K562 (cell line): ENCODE measurements around the gene PPP1R14B. TPM values are rescaled to one million over a fixed set of nuclear protein-coding genes. Genes with fewer than 3 reads are reported as not detected.

ENCODE experiments used
- CHD4 ChIP-seq: fragments of 200-600 bp; sonication (generic); IDR thresholded peaks from 3 replicates; pipeline ENCODE4 v1.6.1; 2012; ENCODE audit warnings: low read depth, mild to moderate bottlenecking, mixed read lengths, low read length, inconsistent platforms; ENCODE audit not compliant: insufficient read depth, insufficient replicate concordance, poor library complexity, severe bottlenecking
- GABPB1 ChIP-seq: sonication (generic); formaldehyde crosslinking; IDR thresholded peaks from 2 replicates; pipeline ENCODE4 v1.8.0; 2022; ENCODE audit warnings: mild to moderate bottlenecking, missing genetic modification reagents
- HIVEP1 ChIP-seq: fragments of 250-450 bp; sonication (Bioruptor Pico); IDR thresholded peaks from 2 replicates; pipeline ENCODE4 v1.4.0; 2020; ENCODE audit warnings: mild to moderate bottlenecking
- ILF3 ChIP-seq: fragments of 450-650 bp; IDR thresholded peaks from 2 replicates; pipeline ENCODE4 v1.6.1; 2018; ENCODE audit warnings: antibody characterized with exemption, mild to moderate bottlenecking, moderate library complexity, borderline replicate concordance
- KDM5B ChIP-seq: fragments of 200-600 bp; sonication (generic); IDR thresholded peaks from 2 replicates; pipeline ENCODE4 v1.6.1; 2012; ENCODE audit warnings: low read depth, mild to moderate bottlenecking, moderate library complexity, low read length, control low read depth, inconsistent platforms; ENCODE audit not compliant: insufficient replicate concordance
- MAZ ChIP-seq, 2 experiments: fragments of 450-650 bp in 1 of 2; sonication (generic) in 1 of 2; formaldehyde crosslinking; IDR thresholded peaks in 1 of 2; conservative IDR thresholded peaks in 1 of 2; 2 replicates each; pipeline versions ENCODE4 v1.4.0 to v1.5.0; 2020; ENCODE audit warnings: mild to moderate bottlenecking in 1 of 2, missing genetic modification reagents in 1 of 2
- NCOA4 ChIP-seq: fragments of 450-650 bp; IDR thresholded peaks from 2 replicates; pipeline ENCODE4 v1.6.1; 2018; ENCODE audit warnings: mild to moderate bottlenecking; ENCODE audit not compliant: partially characterized antibody
- NEUROD1 ChIP-seq: fragments of 150-350 bp; IDR thresholded peaks from 2 replicates; pipeline ENCODE4 v1.6.1; 2014; ENCODE audit warnings: borderline replicate concordance, low read length, low read depth; ENCODE audit not compliant: partially characterized antibody
- PPARD ChIP-seq: fragments of 250-450 bp; sonication (Bioruptor Pico); IDR thresholded peaks from 2 replicates; pipeline ENCODE4 v1.8.0; 2022; ENCODE audit warnings: inconsistent platforms, mild to moderate bottlenecking, moderate library complexity
- RBM25 ChIP-seq: fragments of 200-400 bp; formaldehyde crosslinking; IDR thresholded peaks from 2 replicates; pipeline ENCODE4 v1.6.1; 2018; ENCODE audit warnings: low read length, low read depth, moderate library complexity; ENCODE audit not compliant: severe bottlenecking
- ZKSCAN8 ChIP-seq: fragments of 200-800 bp; sonication (Bioruptor generic); IDR thresholded peaks from 2 replicates; pipeline ENCODE4 v1.6.1; 2016; ENCODE audit warnings: missing genetic modification characterization, missing compliant biosample characterization
- ZNF57 ChIP-seq: fragments of 450-650 bp; formaldehyde crosslinking; IDR thresholded peaks from 2 replicates; pipeline ENCODE4 v1.4.0; 2020; ENCODE audit warnings: mild to moderate bottlenecking, moderate library complexity
- ZNF707 ChIP-seq: fragments of 250-450 bp; sonication (Bioruptor Pico); conservative IDR thresholded peaks from 2 replicates; pipeline ENCODE4 v1.8.0; 2022; ENCODE audit warnings: inconsistent platforms, mild to moderate bottlenecking, moderate library complexity
- polyA plus RNA-seq, 8 experiments: library from polyadenylated mRNA; depleted of rRNA in 4 of 8; stranded (reverse) in 5 of 8; unstranded in 3 of 8; fragments of >200 nt; fragmentation: Nextera tagmentation in 2 of 8; fragmentation: Illumina TruSeq in 1 of 8; extraction: Ambion mirVana in 2 of 8; extraction: Trizol in 1 of 8; gene quantifications; 2 replicates each; pipeline versions ENCODE4 v1.2.1 to v1.2.3, GENCODE V29; 2011 to 2014; ENCODE audit warnings: inconsistent platforms in 1 of 8, missing spikeins in 1 of 8
- total RNA-seq, 7 experiments: library from RNA; depleted of rRNA in 6 of 7; stranded (reverse); fragments of >200 nt in 6 of 7; fragmentation: Illumina TruSeq in 2 of 7; extraction: Trizol in 2 of 7; gene quantifications; 2 replicates each; pipeline versions ENCODE4 v1.2.1 to v1.2.3, GENCODE V29; 2011 to 2021; ENCODE audit warnings: low replicate concordance in 1 of 7
- TF ChIP-seq, protein P1 (sequence below): fragments of 250-450 bp; sonication (Bioruptor Pico); IDR thresholded peaks from 2 replicates; pipeline ENCODE4 v1.4.0; 2020; ENCODE audit warnings: mild to moderate bottlenecking, moderate library complexity
- TF ChIP-seq, protein P2 (sequence below): sonication (generic); formaldehyde crosslinking; IDR thresholded peaks from 2 replicates; pipeline ENCODE4 v1.4.0; 2020; ENCODE audit warnings: mild to moderate bottlenecking, missing genetic modification reagents
- TF ChIP-seq, protein P3 (sequence below): fragments of 200-800 bp; sonication (Bioruptor generic); IDR thresholded peaks from 2 replicates; pipeline ENCODE4 v1.6.1; 2016; ENCODE audit warnings: missing genetic modification characterization, missing compliant biosample characterization

PPP1R14B gene
- total and polyA plus RNA-seq, 9 of the 15 experiments (the other 6 are each of a cell fraction or from before 2014, with no cell fraction given) = 7.7 to 566 (median 212) TPM

DNA sequence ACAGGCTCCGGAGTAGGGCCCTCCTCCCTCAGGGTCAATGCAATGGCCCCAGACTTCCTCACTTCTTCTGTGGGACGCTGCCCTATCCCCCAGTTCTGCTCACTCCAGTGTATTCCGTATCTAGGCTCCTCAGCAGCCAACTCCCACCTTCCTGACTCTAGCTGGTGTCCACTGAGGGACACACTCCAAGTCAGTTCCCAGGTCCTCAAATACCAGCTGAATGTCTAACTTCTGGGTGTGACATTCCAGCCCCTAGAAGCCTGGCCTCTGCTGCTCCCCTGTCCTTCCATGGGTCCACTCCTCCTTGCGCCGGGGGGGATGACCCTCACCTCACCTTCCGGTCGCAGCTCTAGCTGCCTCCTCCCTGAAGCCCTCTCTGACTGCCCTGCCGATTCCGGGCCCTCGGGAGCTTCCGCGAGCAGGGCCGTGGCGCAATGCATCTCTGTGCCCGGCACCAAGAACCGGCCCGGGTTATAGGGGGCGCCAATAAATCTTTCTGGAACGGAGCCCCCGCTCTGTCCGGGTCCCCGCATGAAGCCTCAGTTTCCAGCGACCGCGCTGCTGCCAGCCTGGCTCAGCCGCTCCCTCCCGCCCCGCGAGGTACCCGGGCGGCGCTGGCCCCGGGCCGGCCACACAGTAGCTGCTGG lies 22.3 kb upstream of the PPP1R14B start (continued):
- peak; percentile 10 for TF ChIP-seq CHD4
- TF ChIP-seq, protein P1, sequence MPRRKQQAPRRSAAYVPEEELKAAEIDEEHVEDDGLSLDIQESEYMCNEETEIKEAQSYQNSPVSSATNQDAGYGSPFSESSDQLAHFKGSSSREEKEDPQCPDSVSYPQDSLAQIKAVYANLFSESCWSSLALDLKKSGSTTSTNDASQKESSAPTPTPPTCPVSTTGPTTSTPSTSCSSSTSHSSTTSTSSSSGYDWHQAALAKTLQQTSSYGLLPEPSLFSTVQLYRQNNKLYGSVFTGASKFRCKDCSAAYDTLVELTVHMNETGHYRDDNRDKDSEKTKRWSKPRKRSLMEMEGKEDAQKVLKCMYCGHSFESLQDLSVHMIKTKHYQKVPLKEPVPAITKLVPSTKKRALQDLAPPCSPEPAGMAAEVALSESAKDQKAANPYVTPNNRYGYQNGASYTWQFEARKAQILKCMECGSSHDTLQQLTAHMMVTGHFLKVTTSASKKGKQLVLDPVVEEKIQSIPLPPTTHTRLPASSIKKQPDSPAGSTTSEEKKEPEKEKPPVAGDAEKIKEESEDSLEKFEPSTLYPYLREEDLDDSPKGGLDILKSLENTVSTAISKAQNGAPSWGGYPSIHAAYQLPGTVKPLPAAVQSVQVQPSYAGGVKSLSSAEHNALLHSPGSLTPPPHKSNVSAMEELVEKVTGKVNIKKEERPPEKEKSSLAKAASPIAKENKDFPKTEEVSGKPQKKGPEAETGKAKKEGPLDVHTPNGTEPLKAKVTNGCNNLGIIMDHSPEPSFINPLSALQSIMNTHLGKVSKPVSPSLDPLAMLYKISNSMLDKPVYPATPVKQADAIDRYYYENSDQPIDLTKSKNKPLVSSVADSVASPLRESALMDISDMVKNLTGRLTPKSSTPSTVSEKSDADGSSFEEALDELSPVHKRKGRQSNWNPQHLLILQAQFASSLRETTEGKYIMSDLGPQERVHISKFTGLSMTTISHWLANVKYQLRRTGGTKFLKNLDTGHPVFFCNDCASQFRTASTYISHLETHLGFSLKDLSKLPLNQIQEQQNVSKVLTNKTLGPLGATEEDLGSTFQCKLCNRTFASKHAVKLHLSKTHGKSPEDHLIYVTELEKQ = no peak
- no peak for TF ChIP-seq RBM25
- no peak for TF ChIP-seq HIVEP1 (CRISPR knock-in tag)
- TF ChIP-seq GABPB1 (CRISPR knock-in tag) = peak; percentile 51; the same call in 1 of the 2 replicates
- no peak for TF ChIP-seq ZKSCAN8 (CRISPR knock-in tag)
- TF ChIP-seq PPARD = no peak
- TF ChIP-seq KDM5B = peak; percentile 37
- TF ChIP-seq NEUROD1 = no peak
- TF ChIP-seq, protein P2, sequence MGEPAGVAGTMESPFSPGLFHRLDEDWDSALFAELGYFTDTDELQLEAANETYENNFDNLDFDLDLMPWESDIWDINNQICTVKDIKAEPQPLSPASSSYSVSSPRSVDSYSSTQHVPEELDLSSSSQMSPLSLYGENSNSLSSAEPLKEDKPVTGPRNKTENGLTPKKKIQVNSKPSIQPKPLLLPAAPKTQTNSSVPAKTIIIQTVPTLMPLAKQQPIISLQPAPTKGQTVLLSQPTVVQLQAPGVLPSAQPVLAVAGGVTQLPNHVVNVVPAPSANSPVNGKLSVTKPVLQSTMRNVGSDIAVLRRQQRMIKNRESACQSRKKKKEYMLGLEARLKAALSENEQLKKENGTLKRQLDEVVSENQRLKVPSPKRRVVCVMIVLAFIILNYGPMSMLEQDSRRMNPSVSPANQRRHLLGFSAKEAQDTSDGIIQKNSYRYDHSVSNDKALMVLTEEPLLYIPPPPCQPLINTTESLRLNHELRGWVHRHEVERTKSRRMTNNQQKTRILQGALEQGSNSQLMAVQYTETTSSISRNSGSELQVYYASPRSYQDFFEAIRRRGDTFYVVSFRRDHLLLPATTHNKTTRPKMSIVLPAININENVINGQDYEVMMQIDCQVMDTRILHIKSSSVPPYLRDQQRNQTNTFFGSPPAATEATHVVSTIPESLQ (CRISPR knock-in tag) = no peak
- TF ChIP-seq NCOA4 = no peak
- TF ChIP-seq ILF3 = peak; percentile 25; the same call in 1 of the 2 replicates
- TF ChIP-seq MAZ (CRISPR knock-in tag; conservative IDR thresholded peaks at IDR 0.05 in 1 of 2, IDR thresholded peaks at IDR 0.05 in 1 of 2) = peak in 1 of 2 experiments; percentile 51; a peak in 1 of 4 replicates
- TF ChIP-seq, protein P3, sequence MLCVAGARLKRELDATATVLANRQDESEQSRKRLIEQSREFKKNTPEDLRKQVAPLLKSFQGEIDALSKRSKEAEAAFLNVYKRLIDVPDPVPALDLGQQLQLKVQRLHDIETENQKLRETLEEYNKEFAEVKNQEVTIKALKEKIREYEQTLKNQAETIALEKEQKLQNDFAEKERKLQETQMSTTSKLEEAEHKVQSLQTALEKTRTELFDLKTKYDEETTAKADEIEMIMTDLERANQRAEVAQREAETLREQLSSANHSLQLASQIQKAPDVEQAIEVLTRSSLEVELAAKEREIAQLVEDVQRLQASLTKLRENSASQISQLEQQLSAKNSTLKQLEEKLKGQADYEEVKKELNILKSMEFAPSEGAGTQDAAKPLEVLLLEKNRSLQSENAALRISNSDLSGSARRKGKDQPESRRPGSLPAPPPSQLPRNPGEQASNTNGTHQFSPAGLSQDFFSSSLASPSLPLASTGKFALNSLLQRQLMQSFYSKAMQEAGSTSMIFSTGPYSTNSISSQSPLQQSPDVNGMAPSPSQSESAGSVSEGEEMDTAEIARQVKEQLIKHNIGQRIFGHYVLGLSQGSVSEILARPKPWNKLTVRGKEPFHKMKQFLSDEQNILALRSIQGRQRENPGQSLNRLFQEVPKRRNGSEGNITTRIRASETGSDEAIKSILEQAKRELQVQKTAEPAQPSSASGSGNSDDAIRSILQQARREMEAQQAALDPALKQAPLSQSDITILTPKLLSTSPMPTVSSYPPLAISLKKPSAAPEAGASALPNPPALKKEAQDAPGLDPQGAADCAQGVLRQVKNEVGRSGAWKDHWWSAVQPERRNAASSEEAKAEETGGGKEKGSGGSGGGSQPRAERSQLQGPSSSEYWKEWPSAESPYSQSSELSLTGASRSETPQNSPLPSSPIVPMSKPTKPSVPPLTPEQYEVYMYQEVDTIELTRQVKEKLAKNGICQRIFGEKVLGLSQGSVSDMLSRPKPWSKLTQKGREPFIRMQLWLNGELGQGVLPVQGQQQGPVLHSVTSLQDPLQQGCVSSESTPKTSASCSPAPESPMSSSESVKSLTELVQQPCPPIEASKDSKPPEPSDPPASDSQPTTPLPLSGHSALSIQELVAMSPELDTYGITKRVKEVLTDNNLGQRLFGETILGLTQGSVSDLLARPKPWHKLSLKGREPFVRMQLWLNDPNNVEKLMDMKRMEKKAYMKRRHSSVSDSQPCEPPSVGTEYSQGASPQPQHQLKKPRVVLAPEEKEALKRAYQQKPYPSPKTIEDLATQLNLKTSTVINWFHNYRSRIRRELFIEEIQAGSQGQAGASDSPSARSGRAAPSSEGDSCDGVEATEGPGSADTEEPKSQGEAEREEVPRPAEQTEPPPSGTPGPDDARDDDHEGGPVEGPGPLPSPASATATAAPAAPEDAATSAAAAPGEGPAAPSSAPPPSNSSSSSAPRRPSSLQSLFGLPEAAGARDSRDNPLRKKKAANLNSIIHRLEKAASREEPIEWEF (CRISPR knock-in tag) = no peak
- TF ChIP-seq ZNF707 (CRISPR knock-in tag) = no peak
- no peak for TF ChIP-seq ZNF57 (CRISPR knock-in tag)
